Measurements from ENCODE around the gene GSK3A.

GSK3A gene

GRCh38 chr19:42201489-42202289, 40.7 kb downstream of the GSK3A start:
- H4K20me1 ChIP-seq (ENCODE audit: insufficient read depth, low read length), result no peaks in the 10 kb centered on the region
- no peaks in the 10 kb centered on the region for H3K27me3 ChIP-seq (replicated peaks; ENCODE audit: insufficient read depth, low read length)
- DNase-seq, result peak; percentile 36
- H3K36me3 ChIP-seq (replicated peaks; ENCODE audit: insufficient read depth, low read length), result peaks cover 3% of the 10 kb centered on the region; the same call in 1 of the 2 replicates
- peak overlapping the region; percentile 82; the same call in 1 of the 2 replicates for H3K27ac ChIP-seq (ENCODE audit: low read length)
- H3K4me2 ChIP-seq (ENCODE audit: low read depth, low read length), result peak overlapping the region; percentile 31; the same call in 1 of the 2 replicates
- H3K4me3 ChIP-seq (ENCODE audit: low read length), result no peak overlapping the region
- TF ChIP-seq EZH2phosphoT487 (IDR thresholded peaks at IDR 0.05; ENCODE audit: low read length) (no peak), CTCF (IDR thresholded peaks at IDR 0.05; ENCODE audit: low read length) (no peak), EZH2 (optimal IDR thresholded peaks at IDR 0.05; ENCODE audit: low read depth, low read length) (no peak)
- no peak overlapping the region; the same call in 1 of the 2 replicates for H3K9ac ChIP-seq (ENCODE audit: low read length)
- H3K9me2 ChIP-seq (replicated peaks; ENCODE audit: insufficient read depth, low read length), result no peaks in the 10 kb centered on the region
- no peak overlapping the region for H2AFZ ChIP-seq (ENCODE audit: low read length)
- H3F3A ChIP-seq (ENCODE audit: insufficient read depth, low read length), result peaks cover 39% of the 10 kb centered on the region
- no peaks in the 10 kb centered on the region for H3K9me3 ChIP-seq (replicated peaks; ENCODE audit: insufficient read depth, low read length)
- peaks cover 68% of the 10 kb centered on the region for H3K79me2 ChIP-seq (ENCODE audit: low read length)
- H3K4me1 ChIP-seq (ENCODE audit: low read length), result peaks cover 57% of the 10 kb centered on the region

- peak overlapping the region; percentile 82; the same call in 1 of the 2 replicates for H3K27ac ChIP-seq (ENCODE audit: low read length)
- peak overlapping the region; percentile 84 for H3K4me2 ChIP-seq (ENCODE audit: low read depth, low read length)
These were observed 42.2 kb downstream of the GSK3A start for GRCh38 chr19:42200116-42200715.

More at GRCh38 chr19:42200116-42200715, 42.2 kb downstream of the GSK3A start:
- peaks cover 39% of the 10 kb centered on the region for H3F3A ChIP-seq (ENCODE audit: insufficient read depth, low read length)
- H3K27me3 ChIP-seq (replicated peaks; ENCODE audit: insufficient read depth, low read length), result no peaks in the 10 kb centered on the region
- no peaks in the 10 kb centered on the region for H4K20me1 ChIP-seq (ENCODE audit: insufficient read depth, low read length)
- peaks cover 3% of the 10 kb centered on the region; the same call in 1 of the 2 replicates for H3K36me3 ChIP-seq (replicated peaks; ENCODE audit: insufficient read depth, low read length)
- peak overlapping the region; percentile 24; the same call in 1 of the 2 replicates for H3K4me3 ChIP-seq (ENCODE audit: low read length)
- DNase-seq, result no peak
- no peaks in the 10 kb centered on the region for H3K9me2 ChIP-seq (replicated peaks; ENCODE audit: insufficient read depth, low read length)
- no peaks in the 10 kb centered on the region for H3K9me3 ChIP-seq (replicated peaks; ENCODE audit: insufficient read depth, low read length)
- no peak overlapping the region for H2AFZ ChIP-seq (ENCODE audit: low read length)
- peaks cover 57% of the 10 kb centered on the region for H3K4me1 ChIP-seq (ENCODE audit: low read length)
- peaks cover 53% of the 10 kb centered on the region for H3K79me2 ChIP-seq (ENCODE audit: low read length)
- H3K9ac ChIP-seq (ENCODE audit: low read length), result peak overlapping the region; percentile 1; the same call in 1 of the 2 replicates
- no peak for TF ChIP-seq EZH2 (optimal IDR thresholded peaks at IDR 0.05; ENCODE audit: low read depth, low read length)
- no peak for TF ChIP-seq CTCF (IDR thresholded peaks at IDR 0.05; ENCODE audit: low read length)
- TF ChIP-seq EZH2phosphoT487 (IDR thresholded peaks at IDR 0.05; ENCODE audit: low read length), result no peak

Measured in MM.1S (cell line).